Uterus (tissue), 4 donors: ENCODE data around the gene FARS2. TPM values are rescaled to one million over a fixed set of nuclear protein-coding genes. Genes with fewer than 3 reads are reported as not detected.

Experiments used
- DNase-seq, 2 donors: peaks; one replicate each; pipeline ENCODE4 v3.0.0-alpha.2; 2019 to 2020
- H3K27ac ChIP-seq, 2 donors: fragments of 200-600 bp; sonication (generic); 1 replicate in 1 of 2; 2 replicates in 1 of 2; pipeline ENCODE4 v1.5.1; 2016 to 2018
- H3K27me3 ChIP-seq, 2 donors: fragments of 200-600 bp; sonication (generic); one replicate each; pipeline ENCODE4 v1.5.1; 2018 to 2019; ENCODE audit warnings: control low read depth in 1 of 2
- H3K36me3 ChIP-seq, 2 donors: fragments of 200-600 bp; sonication (generic); one replicate each; pipeline ENCODE4 v1.5.1; 2019; ENCODE audit warnings: control low read depth in 1 of 2
- H3K4me1 ChIP-seq, 2 donors: fragments of 200-600 bp; sonication (generic); one replicate each; pipeline ENCODE4 v1.5.1; 2018 to 2019; ENCODE audit warnings: control low read depth in 1 of 2
- H3K4me3 ChIP-seq, 2 donors: fragments of 200-600 bp; sonication (generic); 1 replicate in 1 of 2; 2 replicates in 1 of 2; pipeline ENCODE4 v1.5.1; 2018 to 2019; ENCODE audit warnings: mild to moderate bottlenecking in 1 of 2
- H3K9me3 ChIP-seq, 2 donors: fragments of 200-600 bp; sonication (generic); one replicate each; pipeline ENCODE4 v1.5.1; 2019; ENCODE audit warnings: control low read depth in 1 of 2
- CTCF ChIP-seq, 4 experiments: fragments of 200-600 bp in 2 of 4; fragments of 450-650 bp in 2 of 4; sonication (generic) in 2 of 4; IDR thresholded peaks; one replicate each; pipeline ENCODE4 v1.5.1; 2016 to 2019; ENCODE audit warnings: antibody characterized with exemption in 4 of 4, mild to moderate bottlenecking in 2 of 4, moderate library complexity in 1 of 4
- POLR2A ChIP-seq, 2 donors: fragments of 450-650 bp; IDR thresholded peaks; one replicate each; pipeline ENCODE4 v1.6.1; 2016; ENCODE audit warnings: antibody characterized with exemption in 2 of 2, mild to moderate bottlenecking in 1 of 2, moderate library complexity in 1 of 2
- intact Hi-C: fragments of 100-400 bp; cut with DNase I; formaldehyde crosslinking; loops from one replicate; pipeline ENCODE4 v1.15.1; 2023; ENCODE audit warnings: low total_unique reads
- total RNA-seq, 4 donors: library from RNA; depleted of rRNA in 3 of 4; stranded (reverse); fragments of >200 nt in 3 of 4; gene quantifications; one replicate each; pipeline versions ENCODE4 v1.1.0 to v1.2.4, GENCODE V29; 2014 to 2023
- donor health status: DM: yes; HTN: yes; CAD: no.

The FARS2 gene
- total RNA-seq, 4 donors from 2014 or later: 14.4 to 32.5 (median 25.6) TPM

GRCh38 chr6:5745081-5745480 is 483.8 kb downstream of the FARS2 start:
- no peaks in the 10 kb centered on the region for H3K4me1 ChIP-seq
- no peak overlapping the region for H3K4me3 ChIP-seq
- H3K9me3 ChIP-seq: no peaks in the 10 kb centered on the region
- no peaks in the 10 kb centered on the region for H3K27me3 ChIP-seq
- no peaks in the 10 kb centered on the region for H3K36me3 ChIP-seq
- no peak overlapping the region for H3K27ac ChIP-seq
- TF ChIP-seq CTCF (IDR thresholded peaks at IDR 0.05) (no peak), POLR2A (IDR thresholded peaks at IDR 0.05) (no peak)
- DNase-seq: no peak
- intact Hi-C loops: no loop called here

GRCh38 chr6:5746053-5746758 is 484.9 kb downstream of the FARS2 start:
- intact Hi-C loops: no loop called here
- Histone ChIP-seq H3K36me3 (no peaks in the 10 kb centered on the region), H3K27ac (no peak overlapping the region), H3K4me1 (no peaks in the 10 kb centered on the region), H3K4me3 (no peak overlapping the region), H3K27me3 (no peaks in the 10 kb centered on the region), H3K9me3 (no peaks in the 10 kb centered on the region)
- no peak for DNase-seq
- TF ChIP-seq CTCF (IDR thresholded peaks at IDR 0.05): no peak
- TF ChIP-seq POLR2A (IDR thresholded peaks at IDR 0.05): no peak

- TF ChIP-seq CTCF (IDR thresholded peaks at IDR 0.05): no peak
- TF ChIP-seq POLR2A (IDR thresholded peaks at IDR 0.05): no peak
- no peak overlapping the region for H3K27ac ChIP-seq
These were observed 485.4 kb downstream of the FARS2 start for GRCh38 chr6:5746759-5747130.

GRCh38 chr6:5747379-5747778 is 486.1 kb downstream of the FARS2 start:
- H3K9me3 ChIP-seq: no peaks in the 10 kb centered on the region
- H3K4me3 ChIP-seq: no peak overlapping the region
- no peak for DNase-seq
- no peaks in the 10 kb centered on the region for H3K4me1 ChIP-seq
- TF ChIP-seq POLR2A (IDR thresholded peaks at IDR 0.05) (no peak), CTCF (IDR thresholded peaks at IDR 0.05) (no peak)
- intact Hi-C loops: no loop called here
- no peaks in the 10 kb centered on the region for H3K27me3 ChIP-seq
- no peaks in the 10 kb centered on the region for H3K36me3 ChIP-seq
- H3K27ac ChIP-seq: no peak overlapping the region

More at GRCh38 chr6:5746759-5747130, 485.4 kb downstream of the FARS2 start:
- no peaks in the 10 kb centered on the region for H3K9me3 ChIP-seq
- DNase-seq: no peak
- intact Hi-C loops: no loop called here
- no peaks in the 10 kb centered on the region for H3K36me3 ChIP-seq
- H3K4me1 ChIP-seq: no peaks in the 10 kb centered on the region
- no peak overlapping the region for H3K4me3 ChIP-seq
- no peaks in the 10 kb centered on the region for H3K27me3 ChIP-seq

GRCh38 chr6:5749016-5749650 is 487.8 kb downstream of the FARS2 start:
- intact Hi-C loops: no loop called here
- Histone ChIP-seq H3K9me3 (no peaks in the 10 kb centered on the region), H3K4me1 (no peaks in the 10 kb centered on the region), H3K4me3 (no peak overlapping the region), H3K27me3 (no peaks in the 10 kb centered on the region), H3K27ac (no peak overlapping the region), H3K36me3 (no peaks in the 10 kb centered on the region)
- DNase-seq: no peak
- no peak for TF ChIP-seq CTCF (IDR thresholded peaks at IDR 0.05)
- TF ChIP-seq POLR2A (IDR thresholded peaks at IDR 0.05): no peak
